ENCODE measurements around the gene ANKLE2. TPM values are rescaled to one million over a fixed set of nuclear protein-coding genes. Genes with fewer than 3 reads are reported as not detected.

Gene ANKLE2
- total RNA-seq, 1 donor from 2014 or later, result 61.1 TPM

GRCh38 chr12:132687211-132688164, 74.1 kb downstream of the ANKLE2 start, which contains the start of the genes POLE and PXMP2:
Gene POLE (minus strand): TSS chr12:132687342. CDS start chr12:132687315, 27 bp downstream.
Gene PXMP2 (plus strand): TSS chr12:132687587. CDS start chr12:132687671, 84 bp downstream.
- DNase-seq, result peak; percentile 98

GRCh38 chr12:132686825-132687210, 74.8 kb downstream of the ANKLE2 start:
- DNase-seq, result peak; percentile 63

- no peak for DNase-seq
Observed at GRCh38 chr12:132685400-132685799, 76.2 kb downstream of the ANKLE2 start.

GRCh38 chr12:132677492-132677891, 84.1 kb downstream of the ANKLE2 start:
- DNase-seq, result no peak

- no peak for DNase-seq
Observed at GRCh38 chr12:132675757-132676432, 85.7 kb downstream of the ANKLE2 start.

Small RNAs within 50 kb of the gene (small RNA-seq; reads per million reads assigned to genes)
- gene RNA5SP379 (ENCODE audit: low replicate concordance), result not detected

Other genes with a start within 250 kb of the ANKLE2 start
- not detected for gene LRCOL1, start 151.2 kb downstream of the ANKLE2 start, total RNA-seq
- not detected for gene P2RX2, start 143.1 kb downstream of the ANKLE2 start, total RNA-seq
- 32.1 TPM for gene POLE, start 74.5 kb downstream of the ANKLE2 start, total RNA-seq
- 31.5 TPM for gene PXMP2, start 74.2 kb downstream of the ANKLE2 start, total RNA-seq
- 24.1 TPM for gene PGAM5, start 51.0 kb downstream of the ANKLE2 start, total RNA-seq
- 91.2 TPM for gene GOLGA3, start 67.0 kb upstream of the ANKLE2 start, total RNA-seq
- gene CHFR, start 125.8 kb upstream of the ANKLE2 start, total RNA-seq, result 23.2 TPM
- gene ZNF605, start 194.5 kb upstream of the ANKLE2 start, total RNA-seq, result 18.9 TPM
- 21.2 TPM for gene ZNF26, start 224.5 kb upstream of the ANKLE2 start, total RNA-seq

Data from tongue (tissue), 3 donors.